ENCODE data around the gene CEACAM3.

CEACAM3 gene

GRCh38 chr19:41801031-41801430, 4.6 kb downstream of the CEACAM3 start:
- no peak for TF ChIP-seq CTCF (IDR thresholded peaks at IDR 0.05)

GRCh38 chr19:41801792-41802211, 5.4 kb downstream of the CEACAM3 start:
- TF ChIP-seq CTCF (IDR thresholded peaks at IDR 0.05): no peak

GRCh38 chr19:41802770-41803169, 6.4 kb downstream of the CEACAM3 start:
- no peak for TF ChIP-seq CTCF (IDR thresholded peaks at IDR 0.05)

GRCh38 chr19:41804336-41804735, 7.9 kb downstream of the CEACAM3 start:
- no peak for TF ChIP-seq CTCF (IDR thresholded peaks at IDR 0.05)

- no peak for TF ChIP-seq CTCF (IDR thresholded peaks at IDR 0.05)
Measured at GRCh38 chr19:41807176-41807575, 10.8 kb downstream of the CEACAM3 start.

- no peak for TF ChIP-seq CTCF (IDR thresholded peaks at IDR 0.05)
Measured at GRCh38 chr19:41808663-41809566, 12.5 kb downstream of the CEACAM3 start.

GRCh38 chr19:41810301-41810700, 13.9 kb downstream of the CEACAM3 start:
- no peak for TF ChIP-seq CTCF (IDR thresholded peaks at IDR 0.05)

Measured in LNCAP (cell line).